ENCODE measurements around the gene NOG.

The NOG gene

DNA sequence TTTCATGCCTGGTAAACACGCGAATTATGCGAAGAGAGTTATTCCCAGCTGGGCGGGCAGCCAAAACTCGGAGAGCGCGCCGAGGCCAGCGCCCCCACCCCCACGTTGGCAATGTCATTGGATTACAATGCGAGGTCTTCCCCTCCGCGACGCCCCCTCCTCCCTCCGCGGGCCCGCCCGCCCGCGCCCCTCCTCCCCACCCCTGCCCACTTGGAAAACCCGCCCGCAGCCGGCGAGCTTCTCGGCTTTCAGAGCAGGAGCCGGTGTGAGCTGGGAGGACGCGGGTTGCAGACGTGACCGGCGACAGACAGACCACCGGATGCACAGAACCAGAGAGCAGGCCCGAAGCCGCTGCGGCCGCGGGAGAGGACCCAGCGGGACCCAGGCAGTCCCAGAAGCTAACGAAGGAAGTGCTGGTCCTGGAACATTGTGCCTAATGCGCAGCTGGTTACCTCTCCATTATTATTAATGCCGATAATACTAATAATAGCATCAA is 4.0 kb downstream of the NOG start:
- peak; percentile 20 for DNase-seq

DNA sequence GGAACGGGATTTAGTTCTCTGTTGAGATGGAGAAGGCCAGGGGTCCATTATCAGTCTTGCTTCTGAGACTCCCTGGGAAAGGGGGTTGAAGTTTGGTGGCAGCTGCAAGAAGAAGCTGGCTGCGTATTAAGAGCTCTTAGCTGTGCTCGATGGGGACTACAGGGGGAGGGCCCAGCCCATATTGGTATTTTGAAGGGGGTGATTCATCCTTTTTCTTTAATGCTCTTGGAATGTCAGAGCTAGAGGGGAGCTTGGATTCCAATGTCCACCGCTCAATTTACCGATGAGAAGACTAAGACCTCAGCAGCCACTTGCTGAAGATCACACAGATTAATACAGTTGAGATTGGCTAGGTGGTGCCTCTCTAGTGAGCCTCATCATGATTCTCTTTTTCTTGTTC is 5.0 kb downstream of the NOG start:
- no peak for DNase-seq

DNA sequence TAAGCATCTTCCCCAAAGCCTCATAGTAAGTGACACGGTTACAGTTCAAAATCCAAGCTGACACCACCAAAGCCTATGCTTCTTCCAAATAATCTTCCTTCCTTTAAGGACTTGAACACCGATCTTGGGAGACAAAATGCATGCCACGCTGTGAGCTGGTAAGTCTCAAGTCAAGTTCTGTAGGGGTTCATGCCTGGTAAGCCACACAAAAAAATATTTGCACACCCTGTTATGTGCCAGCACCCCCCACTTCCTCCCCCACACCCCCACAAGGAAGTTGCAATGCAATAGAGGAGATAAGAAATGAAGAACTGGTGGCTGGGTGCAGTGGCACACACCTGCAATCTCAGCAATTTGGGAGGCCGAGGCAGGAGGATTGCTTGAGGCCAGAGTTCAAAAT is 5.6 kb downstream of the NOG start:
- DNase-seq: no peak

DNA sequence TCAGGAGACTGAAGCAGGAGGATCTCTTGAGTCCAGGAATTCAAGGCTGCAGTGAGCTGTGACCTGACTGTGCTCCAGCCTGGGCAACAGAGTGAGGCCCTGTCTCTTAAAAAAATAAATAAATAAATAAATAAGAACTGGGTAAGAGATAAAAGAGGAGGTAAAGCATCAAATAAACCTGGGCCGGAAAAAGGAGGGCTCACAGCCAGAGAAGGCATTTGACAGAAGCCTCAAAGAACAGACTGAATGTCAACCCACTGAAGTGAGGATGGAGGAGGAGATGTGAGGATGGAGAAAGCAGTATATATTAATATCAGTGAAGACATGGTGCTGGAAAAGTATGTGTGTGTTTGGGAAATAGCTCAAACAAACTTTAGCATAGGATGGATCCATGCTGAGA is 6.1 kb downstream of the NOG start:
- no peak for DNase-seq

DNA sequence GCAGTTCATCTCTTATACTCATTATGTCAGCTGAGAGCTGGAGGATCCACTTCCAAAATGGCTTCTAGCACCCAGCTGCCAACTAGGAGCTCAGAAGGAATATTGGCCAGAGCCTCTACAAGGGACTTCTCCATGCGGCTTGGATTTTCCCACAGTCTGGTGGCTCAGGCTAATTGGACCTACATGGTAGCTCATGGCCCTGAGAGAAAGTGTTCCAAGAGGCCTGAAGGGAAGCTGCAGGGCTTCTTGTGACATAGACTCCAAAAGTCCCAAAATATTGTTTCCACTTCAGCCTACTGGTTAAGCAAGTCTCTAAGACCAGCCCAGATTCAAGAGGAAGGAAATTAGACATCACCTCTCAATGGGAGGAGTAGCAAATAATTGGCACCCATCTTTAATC is 6.8 kb downstream of the NOG start:
- no peak for DNase-seq

DNA sequence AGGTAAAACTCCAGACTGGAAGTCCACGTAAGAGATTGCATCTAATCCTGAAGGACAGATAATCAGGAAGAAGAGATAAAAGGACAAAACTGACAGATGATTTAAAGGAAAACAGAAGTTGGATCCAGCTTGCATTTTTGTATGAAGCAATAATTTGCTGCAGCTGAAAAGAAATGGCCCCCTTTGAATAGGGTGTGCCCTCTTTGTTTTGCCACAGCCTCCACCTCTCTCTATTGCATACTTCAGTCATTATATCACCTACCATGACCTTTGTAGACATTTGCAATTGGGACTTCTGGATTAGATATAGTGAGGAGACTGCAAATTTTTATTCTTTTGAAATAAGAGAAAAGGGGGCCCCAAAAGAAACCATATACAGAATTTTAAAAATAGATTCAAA is 8.1 kb downstream of the NOG start:
- no peak for DNase-seq

DNA sequence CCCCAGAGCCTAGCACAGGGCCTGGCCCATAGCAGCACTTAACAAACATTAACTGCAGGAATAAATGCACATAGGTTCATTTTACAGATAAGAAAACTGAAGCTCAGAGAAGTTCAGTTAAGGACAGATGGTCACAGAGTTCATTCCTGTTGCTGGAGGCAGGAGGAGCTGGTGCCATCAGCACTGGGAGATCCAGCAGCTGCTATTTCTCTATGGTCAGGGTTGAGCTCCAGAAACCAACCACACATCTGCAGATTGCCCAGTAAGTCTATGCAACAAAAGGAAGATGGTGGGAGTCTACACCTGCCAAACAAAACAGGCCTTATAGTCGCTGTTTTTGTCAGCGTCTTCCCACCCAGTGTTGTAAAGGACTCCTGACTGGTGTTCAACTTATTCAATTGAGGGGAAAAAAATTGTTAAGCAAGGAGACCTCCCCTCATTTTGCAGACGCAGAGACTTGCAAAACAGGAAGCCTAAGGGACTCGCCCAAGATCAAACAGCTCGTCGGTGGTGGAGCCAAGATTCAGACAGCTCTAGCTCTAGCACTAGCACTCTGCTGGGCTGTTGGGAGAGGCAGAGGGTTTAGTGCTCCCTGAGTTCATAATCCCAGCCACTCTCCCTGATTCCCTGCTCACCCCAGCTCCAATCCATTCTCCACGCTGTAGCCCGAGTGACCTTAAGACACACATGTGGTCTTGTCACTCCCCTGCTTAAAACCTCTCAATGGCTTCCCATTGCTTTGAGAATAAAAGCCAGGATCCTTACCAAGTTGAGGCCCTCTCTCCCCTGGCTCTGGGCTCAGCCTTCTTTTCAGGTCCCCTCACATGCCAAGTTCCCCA is 9.0 kb downstream of the NOG start:
- peak; percentile 2 for DNase-seq

DNA sequence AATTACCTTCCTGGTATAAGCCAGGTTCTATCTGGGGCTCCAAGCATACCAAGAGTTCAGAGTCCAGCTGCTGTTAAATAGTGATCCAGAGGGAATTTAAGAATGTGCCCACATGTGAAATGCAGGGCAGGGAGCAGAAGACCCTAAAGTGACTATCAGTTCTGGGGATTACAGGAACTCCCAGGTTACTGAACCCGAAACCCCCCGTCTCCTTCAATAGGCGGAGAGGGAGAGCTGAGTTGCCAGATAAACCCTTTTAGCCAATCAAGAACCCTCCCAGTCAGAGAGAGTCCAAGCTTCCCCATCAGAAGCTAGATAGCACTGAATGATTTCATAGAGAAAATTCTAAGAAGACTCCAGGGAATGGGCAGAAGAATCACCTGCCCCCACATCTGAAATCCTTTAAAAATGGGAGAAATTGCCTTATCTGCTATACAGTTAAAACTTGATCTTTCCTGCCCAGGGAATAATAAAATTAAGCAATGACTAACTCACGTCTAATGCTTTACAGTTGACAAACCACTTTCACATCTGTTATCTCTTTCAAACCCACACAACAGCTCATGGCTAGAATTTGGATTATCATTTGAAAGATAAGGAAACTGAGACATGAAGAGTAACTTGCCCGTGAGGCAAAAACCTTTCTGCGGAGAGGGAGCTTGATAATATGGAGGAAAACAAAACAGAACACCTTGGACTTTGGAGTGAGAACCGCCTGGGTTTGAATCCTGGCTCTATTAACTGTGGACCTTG is 10.2 kb downstream of the NOG start:
- no peak for DNase-seq

DNA sequence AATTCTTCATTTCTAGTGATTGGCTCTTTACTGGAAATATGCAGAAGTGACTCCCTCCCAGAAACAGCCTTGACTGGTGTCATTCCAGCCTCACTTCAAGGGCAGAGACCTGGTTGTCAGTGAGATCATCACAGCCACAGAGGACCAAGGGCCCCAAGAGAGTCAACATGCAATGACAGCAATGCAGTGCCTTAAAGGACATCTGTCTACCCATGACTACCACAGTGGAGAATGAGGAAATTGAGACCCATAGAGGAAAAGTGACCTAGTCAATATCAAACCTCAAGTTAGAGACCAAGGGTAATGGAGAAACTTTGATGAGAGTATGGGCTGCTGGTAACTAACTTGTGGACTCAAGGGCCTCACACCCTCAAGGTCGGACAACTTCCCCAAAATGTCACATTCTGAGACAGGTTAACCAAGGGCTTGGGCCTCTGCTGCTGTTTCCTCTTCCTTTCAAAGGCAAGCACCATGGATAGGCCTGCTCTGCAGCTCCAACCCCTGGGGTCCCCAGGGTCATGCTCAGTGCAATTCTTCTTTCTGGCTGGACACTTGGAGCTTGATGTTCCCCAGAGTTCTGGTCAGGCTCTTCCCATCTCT is 11.3 kb downstream of the NOG start:
- DNase-seq: no peak

DNA sequence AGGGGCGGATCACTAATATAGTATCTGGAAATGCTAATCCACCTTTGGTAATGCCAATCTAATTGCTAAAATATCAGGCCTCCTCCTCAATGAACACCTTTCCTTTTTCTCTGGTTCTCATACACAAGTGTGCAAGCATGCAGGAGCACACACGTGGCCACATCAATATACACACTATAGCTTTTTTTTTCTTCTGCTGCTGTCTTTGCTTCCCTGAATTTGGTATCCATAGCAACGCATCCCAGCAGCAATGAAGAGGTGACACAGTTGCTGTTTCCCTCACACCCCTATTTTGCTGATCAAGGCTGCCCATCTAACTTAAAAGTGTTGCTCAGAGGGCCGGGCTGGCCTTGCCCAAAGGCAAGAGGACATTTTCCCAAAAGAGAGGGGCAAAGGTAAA is 15.4 kb downstream of the NOG start:
- DNase-seq: no peak

DNA sequence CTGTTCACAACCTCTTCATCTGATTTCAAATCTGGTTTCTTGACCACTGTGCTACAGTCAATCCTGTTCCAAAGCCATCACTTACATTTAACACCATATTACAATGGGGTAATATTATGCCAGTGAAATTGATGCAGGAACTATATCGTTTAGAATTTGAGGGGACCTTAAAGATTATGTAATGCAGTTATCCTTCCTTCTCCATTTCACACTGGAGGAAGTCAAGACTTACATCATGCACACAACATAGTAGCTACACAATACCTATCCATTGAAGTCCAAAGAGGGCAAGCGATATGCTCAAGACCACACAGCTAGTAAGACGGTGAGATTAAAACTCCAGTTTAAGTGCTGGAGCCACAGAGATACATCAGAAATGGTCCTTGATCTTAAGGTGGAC is 16.8 kb downstream of the NOG start:
- DNase-seq: no peak

DNA sequence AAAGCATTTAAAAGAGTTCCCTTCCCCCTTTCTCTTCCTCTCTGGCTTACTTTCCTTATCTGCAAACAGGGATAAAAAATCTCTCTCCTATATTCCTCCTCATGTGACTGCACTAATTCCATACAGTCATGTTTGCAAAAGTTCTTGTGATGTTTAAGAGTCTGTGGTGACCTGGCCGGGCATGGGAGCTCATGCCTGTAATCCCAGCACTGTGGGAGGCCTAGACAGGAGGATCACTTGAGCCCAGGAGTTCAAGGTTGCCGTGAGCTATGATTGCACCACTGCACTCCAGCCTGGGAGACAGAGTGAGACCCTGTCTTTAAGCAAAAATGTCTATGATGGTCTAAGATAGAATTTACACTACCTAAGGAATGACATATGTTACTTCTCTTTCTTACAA is 19.6 kb downstream of the NOG start:
- DNase-seq: no peak

DNA sequence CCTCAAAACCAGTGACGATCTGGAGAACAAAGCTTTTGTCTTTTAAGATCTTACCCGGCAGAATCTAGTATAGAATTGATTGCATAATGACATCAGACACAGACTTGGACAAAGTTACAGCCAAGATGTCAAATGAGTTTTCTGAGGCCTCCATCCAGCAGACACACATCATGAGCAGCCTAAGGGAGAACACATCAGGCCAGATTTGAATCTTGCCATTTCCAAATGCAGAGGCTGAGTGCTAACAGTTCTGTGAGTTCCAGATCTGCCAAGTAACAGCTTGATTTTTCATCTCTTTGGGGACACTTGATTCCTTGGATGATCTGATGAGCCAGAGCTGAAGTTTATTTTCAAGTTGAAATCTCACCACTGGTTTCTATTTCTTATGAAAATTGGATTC is 21.0 kb downstream of the NOG start:
- no peak for DNase-seq

DNA sequence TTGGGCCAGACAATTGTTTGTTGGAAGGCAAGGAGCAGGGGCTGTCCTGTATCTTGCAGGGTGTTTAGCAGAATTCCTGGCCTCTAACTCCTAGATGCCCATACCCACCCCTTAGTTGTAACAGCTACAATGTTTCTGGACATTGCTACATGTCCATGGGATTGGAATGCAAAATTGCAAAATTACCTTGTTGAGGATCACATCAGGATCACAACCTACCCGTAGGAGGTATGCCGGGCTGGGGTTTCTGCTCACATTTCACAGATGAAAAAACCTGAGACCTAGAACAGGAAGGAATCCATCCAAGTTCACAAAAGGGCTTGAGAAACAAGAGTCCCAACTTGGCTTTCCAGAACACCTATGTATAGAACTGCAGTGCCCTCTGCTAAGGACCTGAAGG is 22.7 kb downstream of the NOG start:
- DNase-seq: no peak

DNA sequence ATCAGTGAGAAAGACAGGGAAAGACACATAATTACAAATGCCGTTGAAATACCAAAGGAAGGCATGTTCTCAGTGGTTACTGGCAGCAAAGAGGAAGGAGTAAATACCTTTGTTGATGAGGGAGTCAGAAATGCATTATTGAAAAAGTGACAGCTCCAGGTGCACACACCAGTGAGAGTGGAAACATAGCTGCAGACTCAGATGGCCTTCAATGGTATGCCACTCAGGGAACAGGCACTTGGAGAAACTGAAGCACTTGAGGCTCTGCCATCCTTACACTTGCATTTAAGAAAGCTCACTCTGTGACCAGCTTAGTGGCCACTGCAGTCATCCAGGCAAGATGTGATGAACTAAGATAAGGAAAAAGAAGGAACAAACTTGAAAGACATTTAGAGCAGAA is 29.9 kb downstream of the NOG start:
- DNase-seq: no peak

DNA sequence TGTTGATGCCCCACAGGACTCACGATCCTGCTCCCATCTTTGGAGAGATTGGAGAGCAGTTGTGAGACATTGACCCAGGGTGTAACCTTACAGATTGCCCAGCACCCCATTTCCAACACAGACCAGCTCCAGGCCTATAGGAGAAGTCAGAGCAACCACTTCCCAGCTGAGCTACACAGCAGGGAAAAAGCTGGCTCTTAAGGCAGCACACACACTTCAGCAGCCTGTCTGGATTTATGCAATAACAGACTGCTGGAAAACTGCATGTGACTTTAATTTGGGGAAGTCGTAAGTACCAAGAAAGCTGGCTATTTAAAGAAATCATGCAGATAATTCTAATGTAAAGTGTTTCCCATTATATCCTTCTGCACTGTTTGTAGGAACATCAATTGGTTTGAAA is 30.8 kb downstream of the NOG start:
- no peak for DNase-seq

DNA sequence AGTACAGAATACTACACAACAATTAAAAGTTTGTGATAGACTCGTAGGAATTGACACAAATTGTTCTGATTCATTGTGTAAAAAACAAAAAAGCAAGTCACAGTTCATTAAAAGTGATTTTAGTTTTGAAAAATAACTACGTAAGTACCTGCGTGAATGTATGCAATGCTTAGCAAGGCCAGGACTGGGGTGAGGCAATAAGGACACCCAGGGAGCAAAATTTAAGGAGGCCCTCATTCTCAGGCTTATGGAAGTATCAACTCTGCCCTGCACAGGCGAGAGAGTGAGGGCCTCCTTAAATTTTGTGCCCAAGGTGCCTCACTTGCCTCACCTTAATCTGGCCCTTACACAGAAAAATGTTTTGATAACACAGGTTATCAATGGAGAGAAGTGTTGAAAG is 31.4 kb downstream of the NOG start:
- no peak for DNase-seq

DNA sequence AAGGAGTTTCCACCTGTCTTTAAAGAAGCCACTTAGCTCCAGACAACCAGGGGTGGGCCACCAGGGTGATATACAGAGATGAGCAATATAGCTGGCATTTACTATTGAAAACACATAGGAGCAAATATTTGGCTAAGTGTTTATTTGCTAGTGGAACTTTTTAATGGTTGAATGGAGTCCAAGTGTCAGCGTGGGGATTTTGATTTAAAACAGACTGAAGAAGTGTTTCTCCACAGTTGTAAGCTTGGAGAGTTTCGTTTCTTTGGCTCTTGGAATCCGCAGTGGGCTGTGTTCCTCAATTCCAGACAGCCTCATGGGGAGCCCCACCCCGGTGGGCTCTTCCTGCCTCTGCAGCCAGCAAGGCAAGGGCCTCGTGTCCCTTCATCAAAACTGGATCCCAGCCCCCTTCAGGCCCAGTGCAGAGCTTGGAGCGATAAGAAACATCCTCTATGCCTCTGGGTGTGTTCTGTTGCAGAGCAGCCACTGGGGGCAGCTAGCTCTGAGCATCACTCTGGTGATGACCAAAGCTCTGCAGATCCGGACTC is 36.1 kb downstream of the NOG start:
- no peak for DNase-seq

DNA sequence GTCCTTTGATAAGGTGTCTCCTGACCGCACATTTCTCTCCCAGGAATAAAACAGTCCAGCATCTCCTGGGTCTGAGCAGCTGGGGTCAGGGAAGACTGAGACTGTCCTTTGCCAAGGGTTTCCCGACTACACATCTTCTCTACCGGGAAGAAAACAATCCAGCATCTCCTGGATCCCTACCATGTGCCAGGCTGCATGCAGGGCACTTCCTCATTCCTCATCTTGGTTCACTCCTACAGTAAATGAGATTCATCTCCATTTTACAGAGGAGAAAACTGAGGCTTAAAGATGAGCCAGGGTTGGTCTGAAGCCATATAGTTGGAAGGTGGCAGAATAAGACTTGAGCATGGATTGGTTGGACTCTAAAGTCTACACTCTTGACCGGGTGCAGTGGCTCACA is 36.7 kb downstream of the NOG start:
- DNase-seq: no peak

DNA sequence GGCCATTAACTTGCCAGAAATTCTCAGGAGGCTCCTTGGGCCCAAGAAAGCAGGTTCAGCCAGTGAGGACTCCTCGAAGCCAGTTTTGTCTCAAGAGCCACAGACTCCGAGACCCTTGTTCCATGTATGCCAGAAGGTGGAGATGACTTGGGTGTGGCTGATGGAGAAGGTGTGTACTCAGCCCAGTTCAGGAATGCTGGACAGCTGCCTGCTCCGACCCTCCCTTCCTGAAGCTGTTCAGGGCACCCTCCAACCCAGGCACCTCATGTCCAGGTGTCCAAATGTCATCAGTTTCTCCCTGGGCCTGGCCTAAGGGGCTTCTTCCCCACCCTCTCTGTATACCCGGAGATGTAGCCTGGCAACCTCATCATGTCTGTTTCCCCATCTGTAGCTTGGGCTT is 40.2 kb downstream of the NOG start:
- no peak for DNase-seq

DNA sequence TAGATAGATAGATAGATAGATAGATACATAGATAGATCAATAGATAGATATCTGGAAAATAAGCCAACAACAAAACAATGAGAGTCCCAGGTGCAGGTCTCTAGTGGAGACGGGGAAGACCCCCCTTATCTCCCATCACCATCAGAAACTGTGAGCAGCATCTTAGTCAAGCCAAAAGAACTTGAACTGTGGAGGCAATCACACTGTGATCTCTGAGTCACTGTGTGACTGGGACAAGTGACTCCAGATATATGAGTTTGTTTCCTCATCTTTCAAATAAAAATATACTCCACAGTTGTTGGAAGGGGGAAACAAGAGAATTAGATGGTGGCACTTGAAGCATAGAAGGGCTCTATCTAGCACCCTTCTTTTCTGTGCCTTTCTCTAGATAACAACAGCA is 42.1 kb downstream of the NOG start:
- DNase-seq: no peak

DNA sequence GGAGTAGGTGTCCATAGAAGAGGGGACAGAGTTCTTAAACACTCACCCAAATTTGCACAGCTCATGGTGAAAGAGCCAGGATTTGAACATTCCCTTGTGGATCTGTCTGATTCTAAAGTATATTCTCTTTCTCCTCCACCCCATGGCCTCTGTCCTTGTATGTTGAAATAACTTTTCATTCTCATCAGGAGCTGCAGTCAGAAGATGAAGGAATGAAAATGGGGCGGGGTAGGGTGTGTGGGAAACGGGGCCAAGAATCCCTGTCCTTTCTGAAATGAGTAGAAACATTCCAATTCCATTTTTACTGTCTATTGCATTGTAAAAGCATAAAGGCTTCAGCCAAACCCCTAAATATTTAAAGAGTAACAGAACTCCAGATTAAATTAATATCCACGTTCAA is 42.8 kb downstream of the NOG start:
- no peak for DNase-seq

DNA sequence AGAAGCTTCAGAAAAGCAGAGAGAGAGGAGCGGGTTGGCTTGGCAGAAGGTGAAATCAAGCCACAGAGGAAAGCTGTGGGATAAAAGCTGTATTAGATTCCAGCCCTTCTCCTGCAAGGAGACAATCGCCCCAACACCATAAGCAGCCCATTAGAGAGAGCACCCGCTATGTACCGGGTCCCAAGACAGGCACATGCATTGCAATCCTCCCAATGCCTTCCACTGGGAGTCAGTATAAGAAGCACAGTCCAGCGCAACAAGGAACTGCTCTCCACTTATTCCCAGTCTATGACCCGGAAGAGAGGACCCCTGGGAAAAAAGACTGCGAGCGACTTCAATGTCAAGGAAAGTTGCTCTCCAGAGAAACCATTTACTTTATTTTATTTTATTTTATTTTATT is 43.8 kb downstream of the NOG start:
- no peak for DNase-seq

DNA sequence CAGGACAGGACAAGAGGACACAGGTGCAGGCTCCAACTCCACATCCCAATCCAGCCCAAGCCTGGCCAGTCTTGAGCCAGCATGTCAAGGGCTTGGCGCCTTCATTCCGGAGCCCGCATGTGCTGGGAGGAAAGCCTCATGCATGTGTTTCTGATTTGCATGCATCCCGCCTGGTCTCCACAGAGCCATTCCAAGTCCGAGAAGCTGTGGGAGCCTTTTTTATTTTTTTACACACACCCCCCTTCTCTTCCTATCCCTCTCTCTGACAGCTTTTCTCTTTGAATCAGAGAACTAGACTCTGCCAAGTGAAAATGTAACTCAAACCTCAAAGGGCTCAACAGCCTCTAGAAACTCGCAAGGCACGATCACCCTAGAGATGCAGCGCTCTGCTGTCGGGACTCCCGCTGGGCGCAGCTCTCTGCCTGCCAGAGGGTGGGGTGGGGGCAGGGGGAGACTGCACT is 45.1 kb downstream of the NOG start:
- no peak for DNase-seq

Data from activated T-cell treated with anti-CD3 and anti-CD28 coated beads for 4 hours (primary cell).